ENCODE measurements around the gene TMEM168. TPM values are rescaled to one million over a fixed set of nuclear protein-coding genes. Genes with fewer than 3 reads are reported as not detected.
"Not testable (repeated sequence)": the region's sequence is repeated elsewhere in the genome, so short reads cannot be mapped to it uniquely, and the experiment has no call there.

Gene TMEM168, protein sequence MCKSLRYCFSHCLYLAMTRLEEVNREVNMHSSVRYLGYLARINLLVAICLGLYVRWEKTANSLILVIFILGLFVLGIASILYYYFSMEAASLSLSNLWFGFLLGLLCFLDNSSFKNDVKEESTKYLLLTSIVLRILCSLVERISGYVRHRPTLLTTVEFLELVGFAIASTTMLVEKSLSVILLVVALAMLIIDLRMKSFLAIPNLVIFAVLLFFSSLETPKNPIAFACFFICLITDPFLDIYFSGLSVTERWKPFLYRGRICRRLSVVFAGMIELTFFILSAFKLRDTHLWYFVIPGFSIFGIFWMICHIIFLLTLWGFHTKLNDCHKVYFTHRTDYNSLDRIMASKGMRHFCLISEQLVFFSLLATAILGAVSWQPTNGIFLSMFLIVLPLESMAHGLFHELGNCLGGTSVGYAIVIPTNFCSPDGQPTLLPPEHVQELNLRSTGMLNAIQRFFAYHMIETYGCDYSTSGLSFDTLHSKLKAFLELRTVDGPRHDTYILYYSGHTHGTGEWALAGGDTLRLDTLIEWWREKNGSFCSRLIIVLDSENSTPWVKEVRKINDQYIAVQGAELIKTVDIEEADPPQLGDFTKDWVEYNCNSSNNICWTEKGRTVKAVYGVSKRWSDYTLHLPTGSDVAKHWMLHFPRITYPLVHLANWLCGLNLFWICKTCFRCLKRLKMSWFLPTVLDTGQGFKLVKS
- polyA plus RNA-seq (ENCODE audit: insufficient read length in 10 of 10): 10 to 100 TPM; 20.5 to 36.9 (median 31.9) TPM
- long read RNA-seq, donor 1, full-length matches to known transcripts: 2 of 7 reads
- long read RNA-seq, donor 1, partial matches to known transcripts: 5 of 7 reads
- long read RNA-seq, donor 1, other reads (novel, unspliced or antisense): 0 of 7 reads
- long read RNA-seq, donor 2, full-length matches to known transcripts: 10 of 10 reads
- long read RNA-seq, donor 2, partial matches to known transcripts: 0 of 10 reads
- long read RNA-seq, donor 2, other reads (novel, unspliced or antisense): 0 of 10 reads
- long read RNA-seq, donor 3: 0 reads
- long read RNA-seq, donor 4, full-length matches to known transcripts: 5 of 5 reads
- long read RNA-seq, donor 4, partial matches to known transcripts: 0 of 5 reads
- long read RNA-seq, donor 4, other reads (novel, unspliced or antisense): 0 of 5 reads
- long read RNA-seq, donor 5, full-length matches to known transcripts: 8 of 8 reads
- long read RNA-seq, donor 5, partial matches to known transcripts: 0 of 8 reads
- long read RNA-seq, donor 5, other reads (novel, unspliced or antisense): 0 of 8 reads
- long read RNA-seq, donor 6, full-length matches to known transcripts: 11 of 11 reads
- long read RNA-seq, donor 6, partial matches to known transcripts: 0 of 11 reads
- long read RNA-seq, donor 6, other reads (novel, unspliced or antisense): 0 of 11 reads
- long read RNA-seq, donor 7, full-length matches to known transcripts: 3 of 3 reads
- long read RNA-seq, donor 7, partial matches to known transcripts: 0 of 3 reads
- long read RNA-seq, donor 7, other reads (novel, unspliced or antisense): 0 of 3 reads
- long read RNA-seq, donor 8, full-length matches to known transcripts: 5 of 5 reads
- long read RNA-seq, donor 8, partial matches to known transcripts: 0 of 5 reads
- long read RNA-seq, donor 8, other reads (novel, unspliced or antisense): 0 of 5 reads
- long read RNA-seq, donor 9: 0 reads

DNA sequence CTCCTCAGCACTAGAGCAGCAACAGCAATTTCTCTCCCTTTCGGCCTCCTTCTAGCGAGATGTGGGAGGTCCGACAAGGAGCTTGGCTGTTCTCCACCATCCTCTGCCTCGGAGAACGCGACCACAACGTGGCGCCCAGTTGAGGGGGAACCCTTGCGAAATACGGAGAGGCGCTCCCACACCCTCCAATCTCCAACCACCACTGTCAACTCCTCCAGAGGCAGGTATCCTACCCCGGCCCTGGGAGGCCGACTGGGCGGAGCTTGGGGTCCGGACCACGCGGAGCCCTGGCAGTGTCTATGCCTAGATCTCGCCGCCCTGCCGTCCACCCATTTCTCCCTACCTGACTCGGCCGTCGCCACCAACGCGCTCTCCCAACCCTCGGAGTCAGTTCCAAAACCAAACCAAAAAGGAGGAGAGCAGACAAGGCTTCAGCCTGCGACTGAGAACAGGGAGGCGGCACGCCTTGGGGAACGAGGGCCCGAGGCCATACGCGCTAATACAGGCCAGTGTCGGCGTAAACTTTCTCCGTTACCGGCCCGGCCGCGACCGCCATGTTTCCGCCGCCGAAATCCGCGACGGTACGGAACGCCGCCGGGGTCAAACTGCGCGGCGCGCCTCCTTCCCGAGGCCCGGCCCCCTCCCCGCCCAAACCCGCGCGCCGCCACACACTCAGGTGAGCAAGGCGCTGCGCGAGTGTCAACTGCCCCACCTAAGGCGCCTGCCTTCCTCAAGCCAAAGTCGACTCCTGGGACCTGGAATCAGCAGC, at the start of gene TMEM168:
Gene TMEM168 (minus strand): TSS at position 577 of the 769 bp plus-strand sequence. CDS start 5,568 bp downstream, outside the sequence.
- peak; percentile 75 to 97 (median 89) for DNase-seq

DNA sequence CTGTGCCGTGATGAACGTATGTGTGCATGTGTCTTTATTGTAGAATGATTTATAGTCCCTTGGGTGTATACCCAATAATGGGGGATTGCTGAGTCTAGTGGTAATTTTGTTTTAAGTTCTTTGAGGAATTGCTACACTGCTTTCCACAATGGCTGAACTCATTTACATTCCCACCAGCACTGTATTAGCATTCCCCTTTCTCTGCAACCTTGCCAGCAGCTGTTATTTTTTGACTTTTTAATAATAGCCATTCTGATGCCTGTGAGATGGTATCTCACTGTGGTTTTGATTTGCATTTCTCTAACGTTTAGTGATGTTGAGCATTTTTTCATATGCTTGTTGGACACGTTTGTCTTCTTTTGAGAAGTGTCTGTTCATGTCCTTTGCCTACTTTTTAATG, 45.7 kb upstream of the TMEM168 start:
- DNase-seq: not testable (repeated sequence)

DNA sequence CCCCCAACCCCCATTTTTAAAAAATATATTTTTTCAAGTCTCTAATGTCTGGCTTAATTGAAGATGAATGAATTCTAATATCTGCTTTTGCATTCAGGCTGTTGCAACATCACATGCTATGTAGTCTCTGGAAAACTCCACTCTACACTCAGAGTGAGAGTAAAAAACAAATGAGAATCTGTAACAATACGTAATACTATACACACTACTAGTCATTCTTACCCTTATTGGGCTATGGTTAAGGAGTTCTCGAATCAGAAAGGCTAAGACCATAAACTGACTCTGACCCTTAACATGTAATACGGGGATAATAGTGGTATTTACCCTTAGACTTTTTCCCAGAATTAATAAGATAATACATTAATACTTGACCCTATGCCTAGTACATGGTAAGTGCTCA, 42.9 kb upstream of the TMEM168 start:
- DNase-seq: no peak

DNA sequence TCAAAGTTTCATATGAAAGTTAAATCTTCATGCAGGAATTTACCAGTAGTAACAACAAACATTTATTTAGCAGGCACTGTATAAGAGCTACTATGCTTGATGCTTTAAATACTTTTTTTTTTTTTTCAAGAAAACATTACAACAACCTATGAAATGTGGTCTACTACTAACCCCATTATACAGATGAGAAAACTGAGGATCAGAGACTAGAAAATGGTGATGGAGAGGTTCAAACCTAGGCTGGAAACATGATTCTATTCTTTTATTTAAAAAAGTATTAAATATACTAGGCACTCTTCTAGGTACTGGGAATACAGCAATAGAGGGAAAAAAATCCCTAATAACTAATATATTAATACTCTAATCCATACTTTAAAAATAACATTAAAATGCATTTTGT, 40.6 kb upstream of the TMEM168 start:
- DNase-seq: no peak

DNA sequence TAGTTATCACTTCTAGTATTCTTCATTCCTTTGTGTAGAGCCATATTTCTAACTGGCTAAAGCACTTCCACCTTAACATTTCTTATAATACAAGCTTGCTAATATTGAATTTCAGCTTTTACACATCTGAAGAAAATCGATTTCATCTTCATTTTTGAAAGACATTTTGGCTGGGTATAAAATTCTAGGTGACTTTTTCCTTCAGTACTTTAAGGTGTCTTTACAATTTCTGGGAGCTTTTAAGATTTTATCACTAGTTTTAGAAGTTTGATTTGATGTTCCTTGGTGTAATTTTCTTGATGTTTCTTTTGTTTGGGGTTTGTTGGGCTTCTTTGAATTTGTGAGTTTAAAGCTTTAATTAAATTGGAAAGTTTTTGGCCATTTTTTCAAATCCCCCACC, 38.5 kb upstream of the TMEM168 start:
- no peak for DNase-seq

DNA sequence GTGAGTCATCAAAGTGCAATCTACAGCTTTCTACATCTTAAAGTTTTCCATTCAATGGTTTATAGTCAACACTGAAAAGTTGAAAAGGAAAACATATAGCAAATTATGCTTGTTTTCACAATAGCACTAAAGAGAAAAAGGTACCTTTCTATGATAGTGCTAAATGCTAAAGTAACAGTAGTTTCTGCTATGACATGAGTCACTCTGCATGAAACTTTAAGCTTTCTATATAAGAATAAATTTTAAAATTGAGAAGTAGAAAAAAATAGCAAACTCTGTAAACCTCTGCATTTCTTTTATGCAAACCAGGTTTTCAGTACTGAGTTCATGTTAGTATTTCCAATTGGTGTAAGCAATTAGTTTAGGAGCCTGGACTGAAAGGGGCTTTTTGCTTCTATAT, 31.2 kb upstream of the TMEM168 start:
- DNase-seq: no peak

DNA sequence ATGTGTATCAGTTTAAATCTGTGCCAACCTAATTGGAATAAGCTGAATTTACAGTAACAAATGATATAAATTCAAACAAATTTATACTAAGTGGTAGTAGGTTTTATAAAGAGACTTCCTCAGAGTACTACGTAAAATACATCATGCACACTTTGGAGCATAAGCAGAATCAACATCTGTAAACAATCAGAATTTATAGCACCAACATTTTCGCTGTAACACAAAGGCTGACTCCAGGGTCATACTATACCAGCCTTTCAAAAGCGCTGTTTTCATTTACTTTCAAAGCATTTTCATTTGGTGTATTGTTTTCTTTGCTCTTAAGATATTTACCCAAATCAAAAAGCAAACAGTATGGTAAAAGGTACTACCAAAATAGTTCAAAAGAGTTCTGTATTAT, 29.3 kb upstream of the TMEM168 start:
- DNase-seq: peak in 1 of 3 donors; percentile 45

DNA sequence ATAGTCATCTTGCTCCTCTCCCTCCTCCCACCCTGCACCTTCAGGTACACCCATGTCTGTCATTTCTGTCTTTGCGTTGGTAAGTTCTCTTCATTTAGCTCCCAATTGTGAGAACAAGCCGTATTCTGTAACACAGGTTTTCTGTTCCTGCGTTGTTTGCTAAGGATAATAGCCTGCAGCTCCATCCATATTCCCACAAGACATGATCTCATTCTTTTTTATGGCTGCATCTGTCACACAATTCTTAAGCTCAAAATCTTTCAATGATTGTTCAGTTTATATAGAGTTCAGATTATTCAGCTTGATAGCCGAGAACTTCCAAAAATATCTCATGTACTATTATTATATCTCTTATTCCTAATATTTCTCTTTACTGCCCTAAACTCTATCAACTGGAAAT, 16.0 kb upstream of the TMEM168 start:
- peak in 1 of 3 donors; percentile 58 for DNase-seq

DNA sequence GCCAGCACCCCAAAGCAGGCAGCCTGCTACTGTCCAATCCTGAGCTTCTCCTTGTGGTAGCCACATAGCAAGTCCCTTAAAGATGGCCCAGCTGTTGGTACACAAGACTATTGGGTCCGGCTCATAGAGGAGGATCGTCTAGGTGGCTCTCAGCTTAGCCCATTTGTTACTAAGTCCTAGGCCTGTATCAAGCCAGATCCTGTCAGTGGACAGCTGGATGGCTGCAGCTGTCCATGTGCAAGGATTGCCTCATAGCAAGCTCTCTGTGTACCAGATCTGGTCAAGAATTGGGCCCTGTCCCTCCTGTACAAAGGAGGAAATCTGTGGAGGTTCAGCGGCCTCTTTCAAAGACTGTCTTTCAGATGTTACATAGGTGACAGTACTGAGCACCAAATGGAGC, 12.2 kb upstream of the TMEM168 start:
- no peak for DNase-seq

DNA sequence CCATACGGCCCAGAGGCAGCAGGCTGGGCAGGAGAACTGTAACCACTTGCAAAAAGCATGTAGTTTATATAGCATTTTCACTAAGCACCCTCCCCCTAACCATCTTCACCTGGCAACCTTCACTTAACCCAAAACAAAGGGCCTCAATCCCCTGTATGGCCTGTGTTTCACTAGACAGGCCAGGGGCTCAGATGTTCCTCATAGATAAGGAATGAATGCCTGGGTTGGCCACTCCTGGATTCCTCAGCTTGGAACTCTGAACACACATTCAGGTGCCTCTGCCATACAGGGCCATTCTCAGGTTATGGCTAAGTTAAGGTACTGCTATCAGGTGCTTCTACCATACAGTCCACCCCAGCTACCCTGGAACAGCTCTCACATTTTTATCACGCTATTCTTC, 10.3 kb upstream of the TMEM168 start:
- no peak for DNase-seq

DNA sequence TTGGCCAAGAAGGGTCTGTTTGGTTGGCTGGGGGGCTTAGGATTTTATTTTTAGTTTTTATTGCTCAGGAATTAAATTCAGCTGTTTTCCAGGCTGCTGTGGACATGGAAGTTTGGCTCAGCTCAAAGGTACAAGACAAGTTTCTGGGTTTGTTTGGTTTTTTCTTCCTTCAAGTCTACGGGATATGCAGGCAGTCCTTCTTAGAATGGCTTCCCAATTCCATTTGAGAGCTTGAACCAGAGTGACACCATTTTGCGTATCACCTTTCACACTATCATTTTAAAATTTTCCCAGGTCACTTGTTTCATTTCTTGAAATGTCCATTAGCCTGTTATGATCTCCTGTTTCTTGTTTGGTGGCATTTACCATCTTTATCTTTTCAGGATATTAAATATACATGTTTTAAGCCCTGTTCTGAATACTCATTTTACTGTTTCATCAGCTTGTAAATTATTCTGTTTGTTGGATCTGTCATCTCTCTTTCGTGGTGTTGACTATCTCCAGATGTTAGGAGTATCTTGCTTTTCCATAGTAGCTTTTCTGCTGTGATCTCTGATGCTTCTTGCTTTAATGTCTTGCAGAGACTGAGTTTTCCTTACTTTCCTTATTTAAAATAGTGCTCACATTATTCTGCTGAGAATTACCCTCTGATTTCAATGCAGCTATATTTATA, 9.4 kb upstream of the TMEM168 start:
- DNase-seq: peak in 1 of 3 donors; percentile 54

DNA sequence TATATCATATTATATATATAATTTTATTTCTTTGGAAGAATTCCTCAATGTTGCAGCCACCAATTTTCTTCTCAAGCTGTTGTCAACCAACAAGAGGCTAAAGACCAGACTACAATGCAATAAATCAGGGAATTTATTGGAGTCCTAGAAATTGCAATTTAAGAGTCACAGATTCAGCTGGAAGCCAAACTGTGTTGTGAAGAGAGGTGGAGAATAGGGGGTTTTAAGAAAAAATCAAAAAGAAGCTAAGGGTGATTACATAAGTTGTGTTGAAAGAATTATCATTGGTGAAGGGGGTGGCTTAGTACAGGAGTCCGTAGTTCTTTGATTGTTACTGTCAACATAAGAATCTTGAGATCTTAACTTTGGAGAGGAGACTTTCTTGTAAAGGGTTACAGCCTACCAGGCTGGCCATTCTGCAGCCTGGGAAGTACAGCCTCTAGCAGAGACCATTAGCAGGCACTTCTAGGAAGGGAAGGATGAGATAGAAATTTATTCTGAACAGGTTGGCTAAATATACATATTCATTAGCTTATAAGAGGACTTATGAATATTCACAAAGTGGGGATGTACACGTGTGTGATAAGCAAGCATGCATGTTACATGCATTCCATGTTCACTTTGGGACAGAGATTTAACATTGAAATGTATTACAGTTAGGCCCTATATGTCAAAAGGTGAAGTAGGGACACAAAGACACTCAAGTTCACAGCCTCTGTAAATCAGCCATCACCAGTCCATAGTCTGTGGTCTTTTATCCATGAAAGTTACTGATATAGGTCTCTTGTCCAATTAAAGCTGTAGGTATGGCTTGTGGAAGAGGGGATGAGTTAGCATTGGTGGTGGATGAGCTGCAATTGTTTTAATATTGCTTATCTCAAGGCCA, 8.3 kb upstream of the TMEM168 start:
- no peak for DNase-seq

DNA sequence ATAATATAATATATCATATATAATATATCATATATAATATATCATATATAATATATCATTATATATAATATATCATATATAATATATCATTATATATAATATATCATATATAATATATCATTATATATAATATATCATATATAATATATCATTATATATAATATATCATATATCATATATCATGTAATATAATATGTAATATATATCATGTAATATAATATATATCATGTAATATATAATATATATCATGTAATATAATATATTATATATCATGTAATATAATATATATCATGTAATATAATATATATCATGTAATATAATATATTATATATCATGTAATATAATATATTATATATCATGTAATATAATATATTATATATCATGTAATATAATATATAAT, 6.4 kb upstream of the TMEM168 start:
- not testable (repeated sequence) for DNase-seq

DNA sequence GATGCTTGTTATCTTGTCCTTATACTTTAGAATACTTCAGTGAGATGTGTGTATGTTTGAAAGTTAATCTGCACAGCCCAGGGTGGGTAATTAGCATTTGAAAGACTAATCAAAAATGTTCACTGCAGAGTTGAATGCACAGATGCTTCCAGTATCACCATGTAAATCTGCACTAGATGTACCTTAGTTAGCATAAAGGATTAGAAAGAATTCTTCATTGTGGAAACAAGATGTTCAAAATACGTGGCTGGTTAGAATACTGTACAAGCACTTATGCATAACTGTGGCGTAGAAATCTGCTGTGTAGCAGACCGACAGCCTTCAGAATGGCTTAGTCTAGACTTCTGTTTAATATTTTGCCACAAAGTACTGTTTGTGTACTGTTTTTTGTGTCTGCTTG, 2.2 kb upstream of the TMEM168 start:
- DNase-seq: no peak

DNA sequence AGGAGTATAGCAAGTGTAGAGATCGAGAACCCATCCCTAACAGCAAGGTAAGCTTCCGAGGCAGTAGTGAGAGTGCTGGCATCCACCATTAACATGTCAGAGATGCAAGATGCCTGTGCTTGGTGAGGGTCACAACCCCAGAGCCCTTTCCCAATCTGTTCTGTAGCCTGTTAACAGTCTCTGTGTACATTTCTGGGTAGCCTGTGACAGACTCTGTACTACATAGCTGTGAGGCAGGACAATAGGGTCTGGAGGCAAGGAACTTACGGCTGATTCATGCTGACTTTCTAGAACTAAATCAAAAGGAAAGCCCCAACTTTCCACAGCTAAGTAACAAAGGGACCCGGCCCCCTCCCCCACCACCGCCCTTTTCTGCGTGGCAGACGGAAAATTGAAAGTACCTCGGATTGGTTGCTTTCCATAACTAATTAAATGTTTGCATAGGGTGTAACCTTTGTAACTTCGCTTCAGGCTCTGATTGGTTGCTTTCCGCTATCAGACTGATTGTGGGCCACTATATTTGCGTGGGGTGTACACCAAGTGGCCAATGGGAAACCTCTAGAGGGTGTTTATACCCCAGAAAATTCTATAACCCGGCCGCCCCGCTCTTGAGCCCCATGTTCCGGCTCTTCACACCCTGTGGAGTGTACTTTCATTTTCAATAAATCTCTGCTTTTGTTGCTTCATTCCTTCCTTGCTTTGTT, 1.4 kb upstream of the TMEM168 start:
- DNase-seq: no peak

DNA sequence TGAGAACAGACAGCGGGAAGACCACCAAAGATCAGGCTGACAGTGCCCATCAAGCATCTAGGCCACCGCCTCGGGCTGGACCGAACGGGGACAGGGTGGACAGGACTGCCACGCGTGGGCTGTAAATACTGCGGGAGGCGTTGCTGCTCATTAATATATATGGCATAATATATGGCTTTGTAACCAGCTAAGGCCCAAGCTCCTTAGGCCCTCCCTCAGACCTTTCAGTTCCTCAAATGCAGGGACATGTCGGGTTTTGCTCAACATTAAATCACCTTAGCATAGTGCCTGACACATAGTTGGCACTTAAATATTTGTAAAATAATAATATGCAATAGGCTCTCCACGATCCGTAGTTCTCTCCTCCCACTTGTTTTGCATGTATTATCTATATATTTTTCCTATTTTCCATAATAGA, 402 bp upstream of the TMEM168 start:
- DNase-seq: no peak

DNA sequence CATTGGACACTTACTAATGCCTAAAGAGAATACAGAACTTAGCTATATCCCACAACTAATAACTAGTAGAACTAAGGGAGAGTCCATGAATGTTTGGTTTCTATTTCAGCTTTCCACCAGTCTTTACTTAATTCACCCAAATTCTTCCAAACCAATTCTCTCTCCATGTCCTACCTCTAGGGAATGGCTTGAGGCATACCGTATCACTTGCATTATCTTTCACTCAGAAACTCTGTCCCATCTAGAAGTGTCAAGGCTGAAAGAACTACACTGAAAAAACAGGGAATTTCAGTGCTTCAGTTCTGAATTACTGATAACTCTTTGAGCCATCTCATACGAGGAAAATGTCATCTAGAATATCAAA, 758 bp downstream of the TMEM168 start:
- no peak for DNase-seq

DNA sequence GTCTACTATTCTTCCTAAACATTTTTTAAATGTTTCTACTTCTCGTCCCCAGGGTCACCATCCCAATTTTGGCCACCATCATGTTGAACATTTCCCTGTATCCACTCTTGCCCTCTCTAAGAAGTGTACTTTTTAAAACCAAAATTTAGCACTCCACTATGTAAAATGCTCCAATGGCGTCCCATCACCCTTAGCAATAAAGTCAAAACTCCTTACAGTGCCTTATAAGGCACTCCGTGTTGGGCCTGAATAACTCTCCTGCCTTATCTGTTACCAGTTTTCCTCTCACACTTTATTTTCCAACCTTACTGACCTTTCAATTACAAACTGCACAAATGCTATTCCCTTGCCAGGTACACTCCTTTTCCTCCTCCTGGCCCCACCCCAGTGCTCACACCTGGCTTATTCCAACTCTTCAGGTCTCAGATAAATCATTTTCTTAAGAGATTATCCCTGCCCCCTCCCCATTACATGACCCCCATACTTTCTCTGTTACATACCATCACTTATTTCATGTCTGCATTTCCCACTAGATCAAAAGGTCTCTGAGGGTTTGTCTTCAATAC, 1.3 kb downstream of the TMEM168 start:
- DNase-seq: no peak

All from muscle of back (tissue), 13 donors.